GM18526 (cell line): Measurements from ENCODE around the gene HEPN1.

Experiments
- POLR2A ChIP-seq: IDR thresholded peaks from 3 replicates; pipeline ENCODE4 v1.6.1; 2011; ENCODE audit not compliant: insufficient read length; ENCODE audit errors: extremely low read depth

HEPN1 gene

GRCh38 chr11:124942466-124943253 is 23.6 kb downstream of the HEPN1 start:
- no peak for TF ChIP-seq POLR2A

GRCh38 chr11:124943254-124943616 is 24.2 kb downstream of the HEPN1 start:
- TF ChIP-seq POLR2A = no peak

GRCh38 chr11:124943741-124944140 is 24.7 kb downstream of the HEPN1 start:
- TF ChIP-seq POLR2A = no peak

- no peak for TF ChIP-seq POLR2A
These were observed 25.5 kb downstream of the HEPN1 start for GRCh38 chr11:124944565-124944964.

GRCh38 chr11:124945826-124946225 is 26.8 kb downstream of the HEPN1 start:
- TF ChIP-seq POLR2A = no peak

- no peak for TF ChIP-seq POLR2A
These were observed 27.7 kb downstream of the HEPN1 start for GRCh38 chr11:124946735-124947141.

GRCh38 chr11:124950601-124951330 is 31.7 kb downstream of the HEPN1 start:
- TF ChIP-seq POLR2A = no peak

GRCh38 chr11:124951341-124951740 is 32.3 kb downstream of the HEPN1 start:
- TF ChIP-seq POLR2A = no peak

- peak; percentile 93 for TF ChIP-seq POLR2A
These were observed 34.9 kb downstream of the HEPN1 start, which contains the start of gene CCDC15 for GRCh38 chr11:124953753-124954589. Gene CCDC15 (plus strand): TSS chr11:124954202. CDS start chr11:124954733, 531 bp downstream.

GRCh38 chr11:124954590-124954955 is 35.5 kb downstream of the HEPN1 start:
- TF ChIP-seq POLR2A = no peak

- no peak for TF ChIP-seq POLR2A
These were observed 36.0 kb downstream of the HEPN1 start for GRCh38 chr11:124955035-124955434.

- no peak for TF ChIP-seq POLR2A
These were observed 43.0 kb downstream of the HEPN1 start for GRCh38 chr11:124961972-124962609.
